Calu3 (cell line): ENCODE measurements around the gene LGALS9. TPM values are rescaled to one million over a fixed set of nuclear protein-coding genes. Genes with fewer than 3 reads are reported as not detected.

Experiments
- BruUV-seq: library from RNA; stranded (reverse); fragments of 400-500 nt; replicated peaks from 2 replicates; lab custom pipeline; 2021; lab: Mats Ljungman, UMichigan
- CTCF ChIA-PET: fragments of 300-600 bp; sonication (Branson Sonifier 250); formaldehyde crosslinking; loops from one replicate; lab custom pipeline; 2022; ENCODE audit warnings: antibody characterized with exemption; lab: Charles Lee
- DNase-seq: peaks from one replicate; pipeline ENCODE4 v3.0.0; 2022
- H3K27ac Mint-ChIP-seq: one replicate; pipeline ENCODE4 v1.8.0; 2022; ENCODE audit warnings: mixed read lengths; ENCODE audit not compliant: unreplicated experiment
- H3K27me3 Mint-ChIP-seq: one replicate; pipeline ENCODE4 v1.8.0; 2022; ENCODE audit warnings: mixed read lengths; ENCODE audit not compliant: unreplicated experiment
- H3K36me3 Mint-ChIP-seq: one replicate; pipeline ENCODE4 v1.8.0; 2022; ENCODE audit warnings: mild to moderate bottlenecking, moderate library complexity, mixed read lengths; ENCODE audit not compliant: insufficient read depth, unreplicated experiment
- H3K4me1 Mint-ChIP-seq: one replicate; pipeline ENCODE4 v1.8.0; 2022; ENCODE audit warnings: mild to moderate bottlenecking, low read depth, mixed read lengths; ENCODE audit not compliant: unreplicated experiment
- H3K4me3 Mint-ChIP-seq: one replicate; pipeline ENCODE4 v1.8.0; 2022; ENCODE audit warnings: mild to moderate bottlenecking, low read depth, moderate library complexity, mixed read lengths; ENCODE audit not compliant: unreplicated experiment
- H3K9me3 Mint-ChIP-seq: one replicate; pipeline ENCODE4 v1.8.0; 2022; ENCODE audit warnings: low read depth, mixed read lengths; ENCODE audit not compliant: unreplicated experiment
- CTCF ChIP-seq: fragments of 200-600 bp; IDR thresholded peaks from one replicate; pipeline ENCODE4 v1.8.0; 2022; ENCODE audit warnings: antibody characterized with exemption; ENCODE audit not compliant: unreplicated experiment
- intact Hi-C: fragments of 100-400 bp; cut with micrococcal nuclease; formaldehyde crosslinking; loops from one replicate; pipeline ENCODE4 v1.10.0; 2022; ENCODE audit not compliant: unreplicated experiment
- total RNA-seq: library from RNA; stranded (reverse); gene quantifications from 2 replicates; pipeline ENCODE4 v1.2.3, GENCODE V29; 2022

The LGALS9 gene
- total RNA-seq, 1 experiment from 2014 or later: 93.1 TPM

- no peak for TF ChIP-seq CTCF
- Mint-ChIP-seq H3K9me3 (no peaks in the 10 kb centered on the region), H3K4me3 (no peak overlapping the region), H3K27ac (no peak overlapping the region), H3K27me3 (no peaks in the 10 kb centered on the region), H3K4me1 (no peaks in the 10 kb centered on the region), H3K36me3 (no peaks in the 10 kb centered on the region)
- DNase-seq: no peak
- CTCF ChIA-PET: no interaction called here
- intact Hi-C loops: no loop called here
- no TSS peak for BruUV-seq
These were observed 37.6 kb upstream of the LGALS9 start for GRCh38 chr17:27593232-27593856.

GRCh38 chr17:27593857-27594255, 37.1 kb upstream of the LGALS9 start:
- Mint-ChIP-seq H3K36me3 (no peaks in the 10 kb centered on the region), H3K4me3 (no peak overlapping the region), H3K9me3 (no peaks in the 10 kb centered on the region), H3K27me3 (no peaks in the 10 kb centered on the region), H3K27ac (no peak overlapping the region), H3K4me1 (no peaks in the 10 kb centered on the region)
- CTCF ChIA-PET: no interaction called here
- no TSS peak for BruUV-seq
- TF ChIP-seq CTCF: no peak
- intact Hi-C loops: no loop called here
- no peak for DNase-seq

GRCh38 chr17:27595208-27595607, 35.8 kb upstream of the LGALS9 start:
- DNase-seq: no peak
- BruUV-seq: no TSS peak
- no peak overlapping the region for H3K4me3 Mint-ChIP-seq
- TF ChIP-seq CTCF: no peak
- no peaks in the 10 kb centered on the region for H3K36me3 Mint-ChIP-seq
- H3K4me1 Mint-ChIP-seq: no peaks in the 10 kb centered on the region
- intact Hi-C loops: no loop called here
- H3K27ac Mint-ChIP-seq: no peak overlapping the region
- H3K27me3 Mint-ChIP-seq: no peaks in the 10 kb centered on the region
- CTCF ChIA-PET: no interaction called here
- no peaks in the 10 kb centered on the region for H3K9me3 Mint-ChIP-seq

- no peak overlapping the region for H3K27ac Mint-ChIP-seq
- intact Hi-C loops: no loop called here
- CTCF ChIA-PET: interaction anchor here (0.7 kb wide), 1 partner anchor 359 kb away, joined by 3 read pairs; no protein-coding TSS in a partner anchor
- H3K27me3 Mint-ChIP-seq: no peaks in the 10 kb centered on the region
- peaks cover 4% of the 10 kb centered on the region for H3K4me1 Mint-ChIP-seq
- H3K36me3 Mint-ChIP-seq: peaks cover under 1% of the 10 kb centered on the region
- H3K4me3 Mint-ChIP-seq: no peak overlapping the region
- no peak for TF ChIP-seq CTCF
- H3K9me3 Mint-ChIP-seq: no peaks in the 10 kb centered on the region
- DNase-seq: no peak
- no TSS peak for BruUV-seq
These were observed 34.9 kb upstream of the LGALS9 start for GRCh38 chr17:27596096-27596495.
